ENCODE results near the gene SLC27A5. TPM values are rescaled to one million over a fixed set of nuclear protein-coding genes. Genes with fewer than 3 reads are reported as not detected.
A peak's percentile ranks its signal among the peaks of the same experiment; 100 is the strongest.

SLC27A5 gene
- total and polyA plus RNA-seq, 9 of the 15 experiments (the other 6 are each of a cell fraction or from before 2014, with no cell fraction given) = 42.2 to 318 (median 64.7) TPM

GRCh38 chr19:58522709-58523108, 10.9 kb upstream of the SLC27A5 start:
- no peak for TF ChIP-seq KAT8 (IDR thresholded peaks at IDR 0.05; ENCODE audit: low read depth)
- no peak for TF ChIP-seq RCOR1 (IDR thresholded peaks at IDR 0.05; ENCODE audit: borderline replicate concordance in 1 of 2, low read depth in 2 of 2, low read length in 2 of 2)
- TF ChIP-seq ZC3H8 (IDR thresholded peaks at IDR 0.05) = no peak
- TF ChIP-seq NUFIP1 (IDR thresholded peaks at IDR 0.05; ENCODE audit: partially characterized antibody) = no peak
- TF ChIP-seq RBM22 (IDR thresholded peaks at IDR 0.05; ENCODE audit: low read depth, low read length, poor library complexity, severe bottlenecking) = no peak
- no peak for TF ChIP-seq PHF21A (IDR thresholded peaks at IDR 0.05; ENCODE audit: borderline replicate concordance, low read depth)
- TF ChIP-seq PHF8 (IDR thresholded peaks at IDR 0.05; ENCODE audit: borderline replicate concordance, low read length) = no peak
- TF ChIP-seq TAF9B (IDR thresholded peaks at IDR 0.05; ENCODE audit: partially characterized antibody) = no peak
- TF ChIP-seq MAFF (IDR thresholded peaks at IDR 0.05; ENCODE audit: low read length) = no peak
- TF ChIP-seq E2F6 (IDR thresholded peaks at IDR 0.05; ENCODE audit: borderline replicate concordance in 1 of 2, extremely low read depth in 1 of 2, insufficient read depth in 1 of 2, insufficient read length in 1 of 2, low read depth in 1 of 2, low read length in 1 of 2, poor library complexity in 1 of 2, severe bottlenecking in 1 of 2) = no peak
- no peak for TF ChIP-seq CBX2 (IDR thresholded peaks at IDR 0.05; ENCODE audit: insufficient read depth, low read length, poor library complexity, severe bottlenecking)
- TF ChIP-seq BACH1 (tag; IDR thresholded peaks at IDR 0.05) = no peak
- no peak for TF ChIP-seq ZNF133 (CRISPR knock-in tag; IDR thresholded peaks at IDR 0.05)
- TF ChIP-seq CEBPB (tag; IDR thresholded peaks at IDR 0.05) = no peak
- no peak for TF ChIP-seq MCM5 (IDR thresholded peaks at IDR 0.05; ENCODE audit: low read depth)
- no peak for TF ChIP-seq WHSC1 (IDR thresholded peaks at IDR 0.05; ENCODE audit: low read length)
- TF ChIP-seq HMGXB4 (CRISPR knock-in tag; IDR thresholded peaks at IDR 0.05) = no peak
- TF ChIP-seq SAP30 (IDR thresholded peaks at IDR 0.05; ENCODE audit: borderline replicate concordance, insufficient read depth, low read depth, low read length, poor library complexity, severe bottlenecking) = no peak
- Histone ChIP-seq H2AFZ (ENCODE audit: low read depth, low read length) (peak overlapping the region; percentile 55), H3K9ac (ENCODE audit: insufficient read depth in 1 of 2, low read depth in 2 of 2, low read length in 2 of 2) (0 out of 4 replicates have a peak overlapping the region, but pooled peaks of 1 of the 2 experiments have one; percentile 19), H3K36me3 (ENCODE audit: control insufficient read depth, insufficient read depth, low read length) (no peaks in the 10 kb centered on the region; the same call in 2 of the 3 replicates), H4K20me1 (replicated peaks; ENCODE audit: control insufficient read depth, insufficient read depth, low read length) (no peaks in the 10 kb centered on the region), H3K9me1 (ENCODE audit: control insufficient read depth, insufficient read depth, low read length) (peaks cover 3% of the 10 kb centered on the region), H3K4me1 (replicated peaks in 1 of 2; ENCODE audit: control insufficient read depth in 2 of 2, insufficient read depth in 2 of 2, low read length in 2 of 2) (peaks cover 11 to 28% of the 10 kb centered on the region in 2 experiments), H3K27me3 (ENCODE audit: control insufficient read depth in 2 of 2, insufficient read depth in 2 of 2, low read length in 2 of 2) (no peaks in the 10 kb centered on the region), H3K79me2 (ENCODE audit: control insufficient read depth, insufficient read depth, low read length) (peaks cover 26% of the 10 kb centered on the region), H3K4me3 (no peak overlapping the region), H3K27ac (ENCODE audit: extremely low read depth, low read depth, low read length) (no peak overlapping the region), H3K9me3 (replicated peaks; ENCODE audit: control insufficient read depth, insufficient read depth, low read depth, low read length) (no peaks in the 10 kb centered on the region), H3K4me2 (ENCODE audit: insufficient read depth, low read length) (no peak overlapping the region)
- CTCF ChIA-PET (ENCODE audit: low intra/inter-chr PET ratio) = interaction anchor here (1.3 kb wide), 1 partner anchor 57 kb away, joined by 4 read pairs; no protein-coding TSS in a partner anchor
- DNase-seq (ENCODE audit: extremely low read depth in 1 of 4, low spot score in 3 of 4) (no peak), FAIRE-seq (no peak), ATAC-seq (no peak)
- intact Hi-C loops (cut with micrococcal nuclease) (no loop called here), in situ Hi-C loops (cut with MboI) (no loop called here)
- POLR2A ChIA-PET = no interaction called here
- no TSS peak for BruUV-seq (replicated peaks)
- 27% methylated on average over 3 of the region's 3 CpGs for WGBS (ENCODE audit: insufficient coverage, low coverage, missing lambda C conversion rate)

Measured in K562 (cell line).